Amygdala (tissue), 56 donors: Measurements from ENCODE around the gene FBXL17.

Experiments
- DNase-seq, 56 donors: peaks; one replicate each; lab custom pipeline; 2025; lab: John Stamatoyannopoulos, UW

Gene FBXL17

GRCh38 chr5:107930891-107931290 is 451.0 kb downstream of the FBXL17 start:
- DNase-seq: no peak

- DNase-seq: no peak
These were observed 451.8 kb downstream of the FBXL17 start for GRCh38 chr5:107930092-107930491.

- DNase-seq: no peak
These were observed 452.8 kb downstream of the FBXL17 start for GRCh38 chr5:107929080-107929479.

GRCh38 chr5:107926121-107926520 is 455.8 kb downstream of the FBXL17 start:
- no peak for DNase-seq

- no peak for DNase-seq
These were observed 456.7 kb downstream of the FBXL17 start for GRCh38 chr5:107925200-107925599.

- DNase-seq: no peak
These were observed 461.9 kb downstream of the FBXL17 start for GRCh38 chr5:107919969-107920368.

GRCh38 chr5:107919361-107919760 is 462.5 kb downstream of the FBXL17 start:
- DNase-seq: no peak

- DNase-seq: no peak
These were observed 463.9 kb downstream of the FBXL17 start for GRCh38 chr5:107917983-107918382.

GRCh38 chr5:107916731-107917725 is 464.9 kb downstream of the FBXL17 start:
- no peak for DNase-seq

- no peak for DNase-seq
These were observed 466.6 kb downstream of the FBXL17 start for GRCh38 chr5:107915176-107915812.

- DNase-seq: no peak
These were observed 468.4 kb downstream of the FBXL17 start for GRCh38 chr5:107913494-107913893.

- DNase-seq: no peak
These were observed 481.2 kb downstream of the FBXL17 start for GRCh38 chr5:107900721-107901120.

- no peak for DNase-seq
These were observed 487.5 kb downstream of the FBXL17 start for GRCh38 chr5:107894361-107894760.

- no peak for DNase-seq
These were observed 488.3 kb downstream of the FBXL17 start for GRCh38 chr5:107893642-107894041.

GRCh38 chr5:107889387-107889786 is 492.5 kb downstream of the FBXL17 start:
- DNase-seq: no peak

GRCh38 chr5:107888541-107888940 is 493.4 kb downstream of the FBXL17 start:
- DNase-seq: no peak

- DNase-seq: no peak
These were observed 494.5 kb downstream of the FBXL17 start for GRCh38 chr5:107887166-107887943.

GRCh38 chr5:107885601-107886000 is 496.3 kb downstream of the FBXL17 start:
- no peak for DNase-seq

GRCh38 chr5:107884871-107885270 is 497.0 kb downstream of the FBXL17 start:
- no peak for DNase-seq

GRCh38 chr5:107878661-107879060 is 503.2 kb downstream of the FBXL17 start:
- peak in 29 of 56 donors; percentile 1 to 57 (median 20) for DNase-seq

- no peak for DNase-seq
These were observed 505.0 kb downstream of the FBXL17 start for GRCh38 chr5:107876906-107877305.
